ENCODE data around the gene EIF4B.
A peak's percentile ranks its signal among the peaks of the same experiment; 100 is the strongest.
"Not testable (repeated sequence)": the region's sequence is repeated elsewhere in the genome, so short reads cannot be mapped to it uniquely, and the experiment has no call there.

The EIF4B gene

GRCh38 chr12:52976574-52977071 is 29.6 kb upstream of the EIF4B start:
- Histone ChIP-seq H3K27me3 (ENCODE audit: control insufficient read depth, insufficient read depth, low read length) (peaks cover 52% of the 10 kb centered on the region), H3K4me2 (ENCODE audit: low read length) (no peak overlapping the region), H3K9me3 (replicated peaks; ENCODE audit: low read length) (no peaks in the 10 kb centered on the region), H3K4me3 (ENCODE audit: low read length) (no peak overlapping the region), H3K9ac (ENCODE audit: low read depth, low read length) (no peak overlapping the region), H3K36me3 (ENCODE audit: insufficient read depth, low read length) (no peaks in the 10 kb centered on the region), H3K4me1 (ENCODE audit: control insufficient read depth, insufficient read depth, low read length) (no peaks in the 10 kb centered on the region)

- Histone ChIP-seq H3K9ac (ENCODE audit: low read depth, low read length) (no peak overlapping the region), H3K27me3 (ENCODE audit: control insufficient read depth, insufficient read depth, low read length) (peaks cover 49% of the 10 kb centered on the region), H3K9me3 (replicated peaks; ENCODE audit: low read length) (no peaks in the 10 kb centered on the region), H3K4me2 (ENCODE audit: low read length) (no peak overlapping the region), H3K4me1 (ENCODE audit: control insufficient read depth, insufficient read depth, low read length) (no peaks in the 10 kb centered on the region), H3K4me3 (ENCODE audit: low read length) (no peak overlapping the region), H3K36me3 (ENCODE audit: insufficient read depth, low read length) (no peaks in the 10 kb centered on the region)
Measured at GRCh38 chr12:52977170-52977569, 29.1 kb upstream of the EIF4B start.

- Histone ChIP-seq H3K27me3 (ENCODE audit: control insufficient read depth, insufficient read depth, low read length) (peaks cover 34% of the 10 kb centered on the region), H3K4me2 (ENCODE audit: low read length) (no peak overlapping the region), H3K4me3 (ENCODE audit: low read length) (no peak overlapping the region), H3K9me3 (replicated peaks; ENCODE audit: low read length) (no peaks in the 10 kb centered on the region), H3K4me1 (ENCODE audit: control insufficient read depth, insufficient read depth, low read length) (no peaks in the 10 kb centered on the region), H3K9ac (ENCODE audit: low read depth, low read length) (no peak overlapping the region), H3K36me3 (ENCODE audit: insufficient read depth, low read length) (no peaks in the 10 kb centered on the region)
Measured at GRCh38 chr12:52980096-52980649, 26.1 kb upstream of the EIF4B start.

GRCh38 chr12:52980650-52981423 is 25.4 kb upstream of the EIF4B start:
- H3K27me3 ChIP-seq (ENCODE audit: control insufficient read depth, insufficient read depth, low read length) = peaks cover 28% of the 10 kb centered on the region
- no peaks in the 10 kb centered on the region for H3K9me3 ChIP-seq (replicated peaks; ENCODE audit: low read length)
- H3K4me2 ChIP-seq (ENCODE audit: low read length) = no peak overlapping the region
- no peak overlapping the region for H3K9ac ChIP-seq (ENCODE audit: low read depth, low read length)
- no peaks in the 10 kb centered on the region for H3K4me1 ChIP-seq (ENCODE audit: control insufficient read depth, insufficient read depth, low read length)
- H3K36me3 ChIP-seq (ENCODE audit: insufficient read depth, low read length) = no peaks in the 10 kb centered on the region
- H3K4me3 ChIP-seq (ENCODE audit: low read length) = no peak overlapping the region

- Histone ChIP-seq H3K4me3 (ENCODE audit: low read length) (no peak overlapping the region), H3K9me3 (replicated peaks; ENCODE audit: low read length) (no peaks in the 10 kb centered on the region), H3K4me2 (ENCODE audit: low read length) (no peak overlapping the region), H3K9ac (ENCODE audit: low read depth, low read length) (no peak overlapping the region), H3K36me3 (ENCODE audit: insufficient read depth, low read length) (no peaks in the 10 kb centered on the region), H3K27me3 (ENCODE audit: control insufficient read depth, insufficient read depth, low read length) (peaks cover 16% of the 10 kb centered on the region), H3K4me1 (ENCODE audit: control insufficient read depth, insufficient read depth, low read length) (no peaks in the 10 kb centered on the region)
Measured at GRCh38 chr12:52984136-52984535, 22.1 kb upstream of the EIF4B start.

GRCh38 chr12:52988898-52989297 is 17.4 kb upstream of the EIF4B start:
- Histone ChIP-seq H3K9ac (ENCODE audit: low read depth, low read length) (no peak overlapping the region), H3K9me3 (replicated peaks; ENCODE audit: low read length) (no peaks in the 10 kb centered on the region), H3K36me3 (ENCODE audit: insufficient read depth, low read length) (no peaks in the 10 kb centered on the region), H3K27me3 (ENCODE audit: control insufficient read depth, insufficient read depth, low read length) (peaks cover 12% of the 10 kb centered on the region), H3K4me1 (ENCODE audit: control insufficient read depth, insufficient read depth, low read length) (no peaks in the 10 kb centered on the region), H3K4me3 (ENCODE audit: low read length) (no peak overlapping the region), H3K4me2 (ENCODE audit: low read length) (no peak overlapping the region)

- Histone ChIP-seq H3K4me2 (ENCODE audit: low read length) (no peak overlapping the region), H3K4me3 (ENCODE audit: low read length) (no peak overlapping the region), H3K9ac (ENCODE audit: low read depth, low read length) (no peak overlapping the region), H3K9me3 (replicated peaks; ENCODE audit: low read length) (no peaks in the 10 kb centered on the region), H3K36me3 (ENCODE audit: insufficient read depth, low read length) (no peaks in the 10 kb centered on the region), H3K4me1 (ENCODE audit: control insufficient read depth, insufficient read depth, low read length) (no peaks in the 10 kb centered on the region), H3K27me3 (ENCODE audit: control insufficient read depth, insufficient read depth, low read length) (peaks cover 12% of the 10 kb centered on the region)
Measured at GRCh38 chr12:52990206-52990605, 16.1 kb upstream of the EIF4B start.

- H3K9ac ChIP-seq (ENCODE audit: low read depth, low read length); H3K36me3 ChIP-seq (ENCODE audit: insufficient read depth, low read length); H3K27me3 ChIP-seq (ENCODE audit: control insufficient read depth, insufficient read depth, low read length); H3K9me3 ChIP-seq (replicated peaks; ENCODE audit: low read length); H3K4me1 ChIP-seq (ENCODE audit: control insufficient read depth, insufficient read depth, low read length); H3K4me3 ChIP-seq (ENCODE audit: low read length); H3K4me2 ChIP-seq (ENCODE audit: low read length): not testable (repeated sequence)
Measured at GRCh38 chr12:52992240-52992639, 14.0 kb upstream of the EIF4B start.

GRCh38 chr12:52992699-52993557 is 13.3 kb upstream of the EIF4B start:
- Histone ChIP-seq H3K4me2 (ENCODE audit: low read length) (no peak overlapping the region), H3K9ac (ENCODE audit: low read depth, low read length) (no peak overlapping the region)

GRCh38 chr12:52993558-52993869 is 12.7 kb upstream of the EIF4B start:
- no peak overlapping the region for H3K4me2 ChIP-seq (ENCODE audit: low read length)
- peaks cover 4% of the 10 kb centered on the region for H3K27me3 ChIP-seq (ENCODE audit: control insufficient read depth, insufficient read depth, low read length)
- H3K4me1 ChIP-seq (ENCODE audit: control insufficient read depth, insufficient read depth, low read length) = no peaks in the 10 kb centered on the region
- H3K36me3 ChIP-seq (ENCODE audit: insufficient read depth, low read length) = no peaks in the 10 kb centered on the region
- H3K4me3 ChIP-seq (ENCODE audit: low read length) = no peak overlapping the region
- no peak overlapping the region for H3K9ac ChIP-seq (ENCODE audit: low read depth, low read length)
- no peaks in the 10 kb centered on the region for H3K9me3 ChIP-seq (replicated peaks; ENCODE audit: low read length)

More at GRCh38 chr12:52992699-52993557, 13.3 kb upstream of the EIF4B start:
- H3K9me3 ChIP-seq (replicated peaks; ENCODE audit: low read length) = no peaks in the 10 kb centered on the region
- H3K4me3 ChIP-seq (ENCODE audit: low read length) = no peak overlapping the region
- H3K4me1 ChIP-seq (ENCODE audit: control insufficient read depth, insufficient read depth, low read length) = no peaks in the 10 kb centered on the region
- no peaks in the 10 kb centered on the region for H3K36me3 ChIP-seq (ENCODE audit: insufficient read depth, low read length)
- H3K27me3 ChIP-seq (ENCODE audit: control insufficient read depth, insufficient read depth, low read length) = peaks cover 4% of the 10 kb centered on the region

- Histone ChIP-seq H3K27me3 (ENCODE audit: control insufficient read depth, insufficient read depth, low read length) (peaks cover 3% of the 10 kb centered on the region), H3K4me2 (ENCODE audit: low read length) (peak overlapping the region; percentile 96), H3K9ac (ENCODE audit: low read depth, low read length) (no peak overlapping the region), H3K4me3 (ENCODE audit: low read length) (no peak overlapping the region), H3K9me3 (replicated peaks; ENCODE audit: low read length) (no peaks in the 10 kb centered on the region), H3K36me3 (ENCODE audit: insufficient read depth, low read length) (peaks cover 9% of the 10 kb centered on the region), H3K4me1 (ENCODE audit: control insufficient read depth, insufficient read depth, low read length) (peaks cover 26% of the 10 kb centered on the region)
Measured at GRCh38 chr12:53004178-53004577, 2.1 kb upstream of the EIF4B start.
